Raji (cell line): Measurements from ENCODE around the gene ARID3A.

Source experiments
- POLR2A ChIP-seq: IDR thresholded peaks from 2 replicates; pipeline ENCODE4 v1.6.1; 2011; ENCODE audit warnings: low read depth, low read length, control low read depth; ENCODE audit not compliant: insufficient read depth

ARID3A gene

GRCh38 chr19:932648-933552 is 7.1 kb downstream of the ARID3A start:
- TF ChIP-seq POLR2A = no peak

- no peak for TF ChIP-seq POLR2A
These were observed 7.7 kb downstream of the ARID3A start for GRCh38 chr19:933553-933882.

- TF ChIP-seq POLR2A = no peak
These were observed 8.5 kb downstream of the ARID3A start for GRCh38 chr19:934197-934840.

- no peak for TF ChIP-seq POLR2A
These were observed 9.1 kb downstream of the ARID3A start for GRCh38 chr19:934865-935479.

DNA sequence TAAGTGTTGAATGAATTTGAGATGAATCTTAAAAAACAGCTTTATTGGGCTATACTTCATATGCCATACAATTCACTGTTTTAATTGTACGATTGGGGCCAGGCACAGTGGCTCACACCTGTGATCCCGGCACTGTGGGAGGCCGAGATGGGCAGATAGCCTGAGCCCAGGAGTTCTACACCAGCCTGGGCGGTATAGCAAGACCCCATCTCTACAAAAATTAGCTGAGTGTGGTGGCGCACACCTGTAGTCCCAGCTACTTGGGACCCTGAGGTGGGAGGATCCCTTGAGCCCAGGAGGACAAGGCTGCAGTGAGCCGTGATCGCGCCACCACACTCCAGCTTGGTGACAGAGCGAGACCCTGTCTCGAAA is 10.3 kb downstream of the ARID3A start:
- no peak for TF ChIP-seq POLR2A

DNA sequence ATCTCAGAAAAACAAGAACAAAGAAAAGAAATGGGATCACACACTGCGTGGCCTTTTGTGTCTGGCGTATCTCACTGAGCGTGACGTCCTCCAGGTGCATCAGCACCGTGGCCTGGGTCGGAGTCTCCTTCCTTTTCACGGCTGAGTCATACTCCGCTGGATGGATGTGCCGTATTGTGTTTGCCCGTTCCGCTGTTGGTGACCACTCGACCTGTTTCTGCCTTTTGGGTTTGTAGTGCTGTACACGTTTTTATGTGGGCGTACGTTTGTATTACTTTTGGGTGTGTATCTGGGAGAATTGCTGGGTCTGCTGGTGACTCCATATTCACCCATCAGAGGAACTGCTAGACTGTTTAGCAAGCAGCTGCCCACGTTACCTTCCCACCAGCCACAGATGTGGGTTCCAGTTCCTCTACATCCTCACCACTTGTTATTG is 11.4 kb downstream of the ARID3A start:
- no peak for TF ChIP-seq POLR2A

- TF ChIP-seq POLR2A = no peak
These were observed 12.5 kb downstream of the ARID3A start for GRCh38 chr19:938233-938923.

DNA sequence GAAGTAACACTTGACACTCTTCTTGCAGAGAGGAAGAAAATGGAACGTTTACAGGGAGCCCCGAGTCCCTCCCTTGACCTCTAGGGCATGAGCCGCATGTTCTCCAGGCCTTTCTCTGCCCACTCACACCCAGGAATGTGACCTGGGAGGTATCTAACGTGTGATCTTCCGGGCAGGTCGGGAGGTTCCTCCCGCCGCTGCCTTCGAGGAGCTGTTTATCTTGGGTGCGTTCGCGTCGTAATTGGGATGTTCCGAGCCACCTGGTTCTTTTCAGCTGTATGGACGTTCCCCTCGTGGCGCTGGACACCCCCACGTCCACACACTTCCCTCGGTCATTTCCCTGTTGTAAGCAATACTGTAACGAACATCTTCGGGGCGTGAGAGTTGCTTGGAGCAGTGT is 13.6 kb downstream of the ARID3A start:
- TF ChIP-seq POLR2A = no peak

GRCh38 chr19:939922-940321 is 14.1 kb downstream of the ARID3A start:
- no peak for TF ChIP-seq POLR2A

- no peak for TF ChIP-seq POLR2A
These were observed 14.9 kb downstream of the ARID3A start for GRCh38 chr19:940591-941291.

GRCh38 chr19:941292-942132 is 15.7 kb downstream of the ARID3A start:
- TF ChIP-seq POLR2A = no peak

- TF ChIP-seq POLR2A = no peak
These were observed 16.4 kb downstream of the ARID3A start for GRCh38 chr19:942133-942645.

GRCh38 chr19:943551-944170 is 17.8 kb downstream of the ARID3A start:
- no peak for TF ChIP-seq POLR2A
